ENCODE data around the gene USP5. TPM values are rescaled to one million over a fixed set of nuclear protein-coding genes. Genes with fewer than 3 reads are reported as not detected.
A peak's percentile ranks its signal among the peaks of the same experiment; 100 is the strongest.

The USP5 gene
- polyA plus RNA-seq, 1 donor from 2014 or later: 130 TPM

GRCh38 chr12:6854036-6854435 lies 2.1 kb downstream of the USP5 start:
- Histone ChIP-seq H4K20me1 (ENCODE audit: insufficient read depth) (no peaks in the 10 kb centered on the region), H3K9me3 (ENCODE audit: low read length) (no peaks in the 10 kb centered on the region), H3K79me2 (replicated peaks; ENCODE audit: insufficient read depth, low read length) (peaks cover 30% of the 10 kb centered on the region), H3K9me2 (ENCODE audit: insufficient read depth, low read length) (no peaks in the 10 kb centered on the region), H3K4me3 (ENCODE audit: low read length) (peak overlapping the region; percentile 75), H3K9ac (ENCODE audit: low read length) (peak overlapping the region; percentile 87), H3K36me3 (ENCODE audit: insufficient read depth, low read length) (peaks cover 4% of the 10 kb centered on the region), H3K27ac (ENCODE audit: low read length) (peak overlapping the region; percentile 98), H3K4me2 (ENCODE audit: low read length) (no peak overlapping the region), H3K27me3 (ENCODE audit: insufficient read depth, low read depth, low read length) (no peaks in the 10 kb centered on the region), H2AFZ (ENCODE audit: low read depth, low read length) (no peak overlapping the region), H3F3A (ENCODE audit: insufficient read depth, low read length, poor library complexity, severe bottlenecking) (peaks cover 5% of the 10 kb centered on the region)
- TF ChIP-seq EP300 (conservative IDR thresholded peaks at IDR 0.05; ENCODE audit: poor library complexity, severe bottlenecking) (no peak), REST (IDR thresholded peaks at IDR 0.05; ENCODE audit: borderline replicate concordance) (no peak), SMC3 (conservative IDR thresholded peaks at IDR 0.05; ENCODE audit: poor library complexity) (no peak), MXI1 (conservative IDR thresholded peaks at IDR 0.05; ENCODE audit: poor library complexity, severe bottlenecking) (no peak), RAD21 (conservative IDR thresholded peaks at IDR 0.05) (no peak), TAF1 (IDR thresholded peaks at IDR 0.05; ENCODE audit: low read depth) (no peak), EZH2 (IDR thresholded peaks at IDR 0.05; ENCODE audit: borderline replicate concordance, insufficient read depth, low read length, poor library complexity, severe bottlenecking) (no peak), CTCF (IDR thresholded peaks at IDR 0.05; ENCODE audit: poor library complexity, severe bottlenecking) (no peak), POLR2AphosphoS5 (IDR thresholded peaks at IDR 0.05) (no peak)

- H3F3A ChIP-seq (ENCODE audit: insufficient read depth, low read length, poor library complexity, severe bottlenecking): peaks cover 5% of the 10 kb centered on the region
- H3K4me2 ChIP-seq (ENCODE audit: low read length): no peak overlapping the region
- peaks cover 4% of the 10 kb centered on the region for H3K36me3 ChIP-seq (ENCODE audit: insufficient read depth, low read length)
- no peak overlapping the region for H3K4me3 ChIP-seq (ENCODE audit: low read length)
- H3K79me2 ChIP-seq (replicated peaks; ENCODE audit: insufficient read depth, low read length): peaks cover 23% of the 10 kb centered on the region
- no peaks in the 10 kb centered on the region for H3K27me3 ChIP-seq (ENCODE audit: insufficient read depth, low read depth, low read length)
- H3K27ac ChIP-seq (ENCODE audit: low read length): no peak overlapping the region
- H2AFZ ChIP-seq (ENCODE audit: low read depth, low read length): no peak overlapping the region
- TF ChIP-seq POLR2AphosphoS5 (IDR thresholded peaks at IDR 0.05): no peak
- TF ChIP-seq EZH2 (IDR thresholded peaks at IDR 0.05; ENCODE audit: borderline replicate concordance, insufficient read depth, low read length, poor library complexity, severe bottlenecking): no peak
- no peak for TF ChIP-seq MXI1 (conservative IDR thresholded peaks at IDR 0.05; ENCODE audit: poor library complexity, severe bottlenecking)
- no peak for TF ChIP-seq RAD21 (conservative IDR thresholded peaks at IDR 0.05)
- no peak for TF ChIP-seq SMC3 (conservative IDR thresholded peaks at IDR 0.05; ENCODE audit: poor library complexity)
- TF ChIP-seq REST (IDR thresholded peaks at IDR 0.05; ENCODE audit: borderline replicate concordance): no peak
- TF ChIP-seq EP300 (conservative IDR thresholded peaks at IDR 0.05; ENCODE audit: poor library complexity, severe bottlenecking): no peak
- no peak for TF ChIP-seq CTCF (IDR thresholded peaks at IDR 0.05; ENCODE audit: poor library complexity, severe bottlenecking)
- no peak for TF ChIP-seq TAF1 (IDR thresholded peaks at IDR 0.05; ENCODE audit: low read depth)
- H3K9me3 ChIP-seq (ENCODE audit: low read length): no peaks in the 10 kb centered on the region
- no peak overlapping the region for H3K9ac ChIP-seq (ENCODE audit: low read length)
- H3K9me2 ChIP-seq (ENCODE audit: insufficient read depth, low read length): no peaks in the 10 kb centered on the region
- no peaks in the 10 kb centered on the region for H4K20me1 ChIP-seq (ENCODE audit: insufficient read depth)
Observed at GRCh38 chr12:6855322-6855721, 3.4 kb downstream of the USP5 start.
